WTC11 (cell line): ENCODE data around the gene RPL34.

Source experiments
- CTCF ChIP-seq: fragments of 200-600 bp; IDR thresholded peaks from 2 replicates; pipeline ENCODE4 v1.8.0; 2022; ENCODE audit warnings: antibody characterized with exemption
- TP53 ChIP-seq: sonication (generic); formaldehyde crosslinking; IDR thresholded peaks from 2 replicates; pipeline ENCODE4 v1.8.1; 2023; ENCODE audit warnings: mild to moderate bottlenecking, missing genetic modification reagents
- TF ChIP-seq, protein P1 (sequence below): fragments of 250-450 bp; sonication (Bioruptor Pico); IDR thresholded peaks from 2 replicates; pipeline ENCODE4 v1.9.0; 2021; ENCODE audit warnings: mild to moderate bottlenecking, borderline replicate concordance

GRCh38 chr4:108626056-108626455, 5.7 kb downstream of the RPL34 start:
- no peak for TF ChIP-seq TP53 (CRISPR knock-in tag)
- TF ChIP-seq CTCF, result no peak
- TF ChIP-seq, protein P1, sequence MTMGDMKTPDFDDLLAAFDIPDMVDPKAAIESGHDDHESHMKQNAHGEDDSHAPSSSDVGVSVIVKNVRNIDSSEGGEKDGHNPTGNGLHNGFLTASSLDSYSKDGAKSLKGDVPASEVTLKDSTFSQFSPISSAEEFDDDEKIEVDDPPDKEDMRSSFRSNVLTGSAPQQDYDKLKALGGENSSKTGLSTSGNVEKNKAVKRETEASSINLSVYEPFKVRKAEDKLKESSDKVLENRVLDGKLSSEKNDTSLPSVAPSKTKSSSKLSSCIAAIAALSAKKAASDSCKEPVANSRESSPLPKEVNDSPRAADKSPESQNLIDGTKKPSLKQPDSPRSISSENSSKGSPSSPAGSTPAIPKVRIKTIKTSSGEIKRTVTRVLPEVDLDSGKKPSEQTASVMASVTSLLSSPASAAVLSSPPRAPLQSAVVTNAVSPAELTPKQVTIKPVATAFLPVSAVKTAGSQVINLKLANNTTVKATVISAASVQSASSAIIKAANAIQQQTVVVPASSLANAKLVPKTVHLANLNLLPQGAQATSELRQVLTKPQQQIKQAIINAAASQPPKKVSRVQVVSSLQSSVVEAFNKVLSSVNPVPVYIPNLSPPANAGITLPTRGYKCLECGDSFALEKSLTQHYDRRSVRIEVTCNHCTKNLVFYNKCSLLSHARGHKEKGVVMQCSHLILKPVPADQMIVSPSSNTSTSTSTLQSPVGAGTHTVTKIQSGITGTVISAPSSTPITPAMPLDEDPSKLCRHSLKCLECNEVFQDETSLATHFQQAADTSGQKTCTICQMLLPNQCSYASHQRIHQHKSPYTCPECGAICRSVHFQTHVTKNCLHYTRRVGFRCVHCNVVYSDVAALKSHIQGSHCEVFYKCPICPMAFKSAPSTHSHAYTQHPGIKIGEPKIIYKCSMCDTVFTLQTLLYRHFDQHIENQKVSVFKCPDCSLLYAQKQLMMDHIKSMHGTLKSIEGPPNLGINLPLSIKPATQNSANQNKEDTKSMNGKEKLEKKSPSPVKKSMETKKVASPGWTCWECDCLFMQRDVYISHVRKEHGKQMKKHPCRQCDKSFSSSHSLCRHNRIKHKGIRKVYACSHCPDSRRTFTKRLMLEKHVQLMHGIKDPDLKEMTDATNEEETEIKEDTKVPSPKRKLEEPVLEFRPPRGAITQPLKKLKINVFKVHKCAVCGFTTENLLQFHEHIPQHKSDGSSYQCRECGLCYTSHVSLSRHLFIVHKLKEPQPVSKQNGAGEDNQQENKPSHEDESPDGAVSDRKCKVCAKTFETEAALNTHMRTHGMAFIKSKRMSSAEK (CRISPR knock-in tag), result no peak
